ENCODE data around the gene FBRSL1.

The FBRSL1 gene

GRCh38 chr12:132464820-132465219 lies 25.1 kb upstream of the FBRSL1 start:
- no peak for TF ChIP-seq CTCF (IDR thresholded peaks at IDR 0.05)

- TF ChIP-seq CTCF (IDR thresholded peaks at IDR 0.05) = no peak
Measured at GRCh38 chr12:132465269-132466190, 24.4 kb upstream of the FBRSL1 start.

GRCh38 chr12:132466241-132467201 lies 23.4 kb upstream of the FBRSL1 start:
- TF ChIP-seq CTCF (IDR thresholded peaks at IDR 0.05) = no peak

GRCh38 chr12:132467511-132467910 lies 22.4 kb upstream of the FBRSL1 start:
- no peak for TF ChIP-seq CTCF (IDR thresholded peaks at IDR 0.05)

- no peak for TF ChIP-seq CTCF (IDR thresholded peaks at IDR 0.05)
Measured at GRCh38 chr12:132469423-132469822, 20.5 kb upstream of the FBRSL1 start.

GRCh38 chr12:132470397-132470796 lies 19.6 kb upstream of the FBRSL1 start:
- TF ChIP-seq CTCF (IDR thresholded peaks at IDR 0.05) = no peak

- TF ChIP-seq CTCF (IDR thresholded peaks at IDR 0.05) = no peak
Measured at GRCh38 chr12:132471011-132471857, 18.7 kb upstream of the FBRSL1 start.
